Mesangial cell (primary cell): ENCODE measurements around the gene PARD6G. TPM values are rescaled to one million over a fixed set of nuclear protein-coding genes. Genes with fewer than 3 reads are reported as not detected.

Experiments used
- total RNA-seq: library from RNA; depleted of rRNA; stranded (reverse); fragments of >200 nt; gene quantifications from 2 replicates; pipeline ENCODE4 v1.2.3, GENCODE V29; 2015

Gene PARD6G, protein sequence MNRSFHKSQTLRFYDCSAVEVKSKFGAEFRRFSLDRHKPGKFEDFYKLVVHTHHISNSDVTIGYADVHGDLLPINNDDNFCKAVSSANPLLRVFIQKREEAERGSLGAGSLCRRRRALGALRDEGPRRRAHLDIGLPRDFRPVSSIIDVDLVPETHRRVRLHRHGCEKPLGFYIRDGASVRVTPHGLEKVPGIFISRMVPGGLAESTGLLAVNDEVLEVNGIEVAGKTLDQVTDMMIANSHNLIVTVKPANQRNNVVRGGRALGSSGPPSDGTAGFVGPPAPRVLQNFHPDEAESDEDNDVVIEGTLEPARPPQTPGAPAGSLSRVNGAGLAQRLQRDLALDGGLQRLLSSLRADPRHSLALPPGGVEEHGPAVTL
- total RNA-seq, result 3.7 and 5.3 TPM in 2 replicates

GRCh38 chr18:80247393-80247841, at the start of gene PARD6G:
TSS of gene PARD6G (minus strand) at chr18:80247514. CDS start at chr18:80247348, 166 bp downstream.

DNA sequence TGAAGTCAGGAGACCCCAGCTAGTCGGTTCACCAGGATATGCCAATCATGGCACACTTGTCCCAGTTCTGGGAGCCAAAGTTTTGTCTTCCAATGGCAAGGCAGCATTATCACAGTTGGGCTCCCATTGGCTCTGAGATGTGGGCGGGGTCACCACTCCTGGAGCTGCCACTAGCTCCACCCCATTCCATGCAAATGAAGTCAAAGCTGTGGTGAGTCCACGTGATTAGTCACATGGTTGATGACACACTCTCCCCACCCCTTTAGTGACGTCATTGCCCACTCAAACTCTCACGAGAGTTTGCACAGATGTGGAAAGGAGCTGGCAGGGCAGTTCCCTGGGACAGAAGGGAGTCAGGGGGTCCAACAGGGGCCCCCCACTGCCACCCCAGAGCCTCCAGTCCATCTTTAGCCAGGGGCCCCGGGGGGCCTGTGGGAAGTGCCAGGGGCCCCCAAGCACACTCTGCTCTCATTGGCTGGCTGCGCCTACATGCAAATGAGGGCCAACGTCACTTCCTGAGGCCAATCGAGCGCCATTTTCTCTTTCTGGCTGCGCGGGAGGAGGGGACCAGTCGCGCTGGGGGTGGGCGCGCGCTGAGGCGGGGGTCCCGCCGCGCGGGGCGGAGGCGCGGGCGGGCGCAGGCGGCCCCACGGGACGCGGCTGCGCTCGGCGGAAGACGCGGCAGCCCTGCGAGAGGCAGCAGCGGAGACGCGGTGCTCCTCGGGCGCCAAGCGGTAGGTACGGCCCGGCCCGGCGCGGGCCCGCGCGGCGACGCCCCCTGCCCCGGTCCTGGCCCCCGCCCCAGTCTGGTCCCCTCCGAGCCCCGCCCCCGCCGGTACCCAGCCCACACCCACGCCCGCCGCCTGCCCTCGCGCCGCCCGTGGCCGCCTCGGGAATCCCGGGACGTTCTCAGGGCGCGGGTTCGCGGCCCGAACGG, 138.3 kb downstream of the PARD6G start, which contains the start of gene ADNP2:
ADNP2 (plus strand) TSS at position 524 of the 937 bp plus-strand sequence. CDS start 8,281 bp downstream, outside the sequence.

Other genes with a start within 250 kb of the PARD6G start
- 30.0 and 45.0 TPM in 2 replicates for gene RBFA, start 213.1 kb downstream of the PARD6G start, total RNA-seq
- 20.7 and 20.9 TPM in 2 replicates for gene ADNP2, start 138.3 kb downstream of the PARD6G start, total RNA-seq